ENCODE results near the gene MYL7. TPM values are rescaled to one million over a fixed set of nuclear protein-coding genes. Genes with fewer than 3 reads are reported as not detected.

MYL7 gene
- total RNA-seq, 1 donor from 2014 or later, result 7.6 TPM

- TF ChIP-seq, protein P1, sequence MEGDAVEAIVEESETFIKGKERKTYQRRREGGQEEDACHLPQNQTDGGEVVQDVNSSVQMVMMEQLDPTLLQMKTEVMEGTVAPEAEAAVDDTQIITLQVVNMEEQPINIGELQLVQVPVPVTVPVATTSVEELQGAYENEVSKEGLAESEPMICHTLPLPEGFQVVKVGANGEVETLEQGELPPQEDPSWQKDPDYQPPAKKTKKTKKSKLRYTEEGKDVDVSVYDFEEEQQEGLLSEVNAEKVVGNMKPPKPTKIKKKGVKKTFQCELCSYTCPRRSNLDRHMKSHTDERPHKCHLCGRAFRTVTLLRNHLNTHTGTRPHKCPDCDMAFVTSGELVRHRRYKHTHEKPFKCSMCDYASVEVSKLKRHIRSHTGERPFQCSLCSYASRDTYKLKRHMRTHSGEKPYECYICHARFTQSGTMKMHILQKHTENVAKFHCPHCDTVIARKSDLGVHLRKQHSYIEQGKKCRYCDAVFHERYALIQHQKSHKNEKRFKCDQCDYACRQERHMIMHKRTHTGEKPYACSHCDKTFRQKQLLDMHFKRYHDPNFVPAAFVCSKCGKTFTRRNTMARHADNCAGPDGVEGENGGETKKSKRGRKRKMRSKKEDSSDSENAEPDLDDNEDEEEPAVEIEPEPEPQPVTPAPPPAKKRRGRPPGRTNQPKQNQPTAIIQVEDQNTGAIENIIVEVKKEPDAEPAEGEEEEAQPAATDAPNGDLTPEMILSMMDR (IDR thresholded peaks at IDR 0.05; ENCODE audit: partially characterized antibody, unreplicated experiment), result no peak
- Mint-ChIP-seq H3K27ac (ENCODE audit: unreplicated experiment) (no peak overlapping the region), H3K36me3 (ENCODE audit: unreplicated experiment) (no peaks in the 10 kb centered on the region), H3K27me3 (ENCODE audit: unreplicated experiment) (peaks cover 10% of the 10 kb centered on the region), H3K9me3 (ENCODE audit: unreplicated experiment) (no peaks in the 10 kb centered on the region), H3K4me3 (ENCODE audit: unreplicated experiment) (no peak overlapping the region), H3K4me1 (ENCODE audit: low read depth, unreplicated experiment) (peaks cover 3% of the 10 kb centered on the region)
- DNase-seq, result no peak
Observed at GRCh38 chr7:44111761-44112160, 29.4 kb downstream of the MYL7 start.

DNA sequence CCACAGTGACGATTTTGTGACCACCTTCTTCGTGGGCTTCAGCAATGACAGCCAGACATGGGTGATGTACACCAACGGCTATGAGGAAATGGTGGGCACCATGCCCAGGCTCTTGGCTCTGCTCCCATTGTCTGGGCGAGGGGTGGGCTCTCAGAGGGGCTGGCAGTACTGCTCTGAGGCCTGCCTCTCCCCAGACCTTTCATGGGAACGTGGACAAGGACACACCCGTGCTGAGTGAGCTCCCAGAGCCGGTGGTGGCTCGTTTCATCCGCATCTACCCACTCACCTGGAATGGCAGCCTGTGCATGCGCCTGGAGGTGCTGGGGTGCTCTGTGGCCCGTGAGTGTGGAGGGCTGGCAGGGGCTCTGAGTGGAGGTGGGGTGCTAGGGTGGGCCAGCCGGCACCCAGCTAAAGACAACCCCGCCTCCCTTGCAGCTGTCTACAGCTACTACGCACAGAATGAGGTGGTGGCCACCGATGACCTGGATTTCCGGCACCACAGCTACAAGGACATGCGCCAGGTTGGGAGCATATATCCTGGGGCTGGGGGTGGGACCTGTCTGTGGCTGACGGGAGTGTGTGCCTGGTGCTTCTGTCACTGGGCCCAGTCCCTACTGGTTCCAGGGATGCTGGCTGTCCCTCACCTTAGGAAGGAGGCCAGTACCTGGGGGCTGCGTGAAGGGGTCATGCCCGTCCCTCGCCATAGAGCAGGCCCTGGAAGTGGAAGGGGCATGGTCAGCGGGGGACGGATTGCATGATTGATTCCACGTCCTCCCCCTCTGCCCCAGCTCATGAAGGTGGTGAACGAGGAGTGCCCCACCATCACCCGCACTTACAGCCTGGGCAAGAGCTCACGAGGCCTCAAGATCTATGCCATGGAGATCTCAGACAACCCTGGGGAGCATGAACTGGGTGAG lies 30.2 kb downstream of the MYL7 start:
- no peak overlapping the region for H3K4me3 Mint-ChIP-seq (ENCODE audit: unreplicated experiment)
- no peaks in the 10 kb centered on the region for H3K9me3 Mint-ChIP-seq (ENCODE audit: unreplicated experiment)
- H3K27me3 Mint-ChIP-seq (ENCODE audit: unreplicated experiment), result peaks cover 10% of the 10 kb centered on the region
- H3K27ac Mint-ChIP-seq (ENCODE audit: unreplicated experiment), result no peak overlapping the region
- DNase-seq, result no peak
- peaks cover 3% of the 10 kb centered on the region for H3K4me1 Mint-ChIP-seq (ENCODE audit: low read depth, unreplicated experiment)
- TF ChIP-seq, protein P1 (IDR thresholded peaks at IDR 0.05; ENCODE audit: partially characterized antibody, unreplicated experiment), result no peak
- no peaks in the 10 kb centered on the region for H3K36me3 Mint-ChIP-seq (ENCODE audit: unreplicated experiment)

DNA sequence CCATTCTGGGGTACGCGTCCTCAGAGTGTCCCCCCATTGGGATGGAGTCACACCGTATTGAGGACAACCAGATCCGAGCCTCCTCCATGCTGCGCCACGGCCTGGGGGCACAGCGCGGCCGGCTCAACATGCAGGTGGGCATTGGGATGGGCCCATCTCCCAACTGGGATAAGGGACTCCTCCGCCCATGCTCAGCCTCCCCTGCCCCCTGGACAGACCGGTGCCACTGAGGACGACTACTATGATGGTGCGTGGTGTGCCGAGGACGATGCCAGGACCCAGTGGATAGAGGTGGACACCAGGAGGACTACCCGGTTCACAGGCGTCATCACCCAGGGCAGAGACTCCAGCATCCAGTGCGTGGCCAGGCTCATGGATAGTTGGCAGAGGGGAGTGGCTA lies 31.1 kb downstream of the MYL7 start:
- TF ChIP-seq, protein P1 (IDR thresholded peaks at IDR 0.05; ENCODE audit: partially characterized antibody, unreplicated experiment), result no peak
- H3K36me3 Mint-ChIP-seq (ENCODE audit: unreplicated experiment), result no peaks in the 10 kb centered on the region
- H3K27ac Mint-ChIP-seq (ENCODE audit: unreplicated experiment), result no peak overlapping the region
- H3K27me3 Mint-ChIP-seq (ENCODE audit: unreplicated experiment), result peaks cover 12% of the 10 kb centered on the region
- DNase-seq, result no peak
- peaks cover 3% of the 10 kb centered on the region for H3K4me1 Mint-ChIP-seq (ENCODE audit: low read depth, unreplicated experiment)
- no peaks in the 10 kb centered on the region for H3K9me3 Mint-ChIP-seq (ENCODE audit: unreplicated experiment)
- no peak overlapping the region for H3K4me3 Mint-ChIP-seq (ENCODE audit: unreplicated experiment)

GRCh38 chr7:44108768-44109750 lies 32.1 kb downstream of the MYL7 start:
- no peaks in the 10 kb centered on the region for H3K9me3 Mint-ChIP-seq (ENCODE audit: unreplicated experiment)
- TF ChIP-seq, protein P1 (IDR thresholded peaks at IDR 0.05; ENCODE audit: partially characterized antibody, unreplicated experiment), result no peak
- H3K27ac Mint-ChIP-seq (ENCODE audit: unreplicated experiment), result no peak overlapping the region
- H3K4me3 Mint-ChIP-seq (ENCODE audit: unreplicated experiment), result no peak overlapping the region
- no peaks in the 10 kb centered on the region for H3K36me3 Mint-ChIP-seq (ENCODE audit: unreplicated experiment)
- no peak for DNase-seq
- peaks cover 6% of the 10 kb centered on the region for H3K27me3 Mint-ChIP-seq (ENCODE audit: unreplicated experiment)
- H3K4me1 Mint-ChIP-seq (ENCODE audit: low read depth, unreplicated experiment), result no peaks in the 10 kb centered on the region

All from glutamatergic neuron (in vitro differentiated cells).